Mesenteric fat pad (tissue), 1 donor: ENCODE measurements around the gene PCSK5. TPM values are rescaled to one million over a fixed set of nuclear protein-coding genes. Genes with fewer than 3 reads are reported as not detected.
"Not testable (repeated sequence)": the region's sequence is repeated elsewhere in the genome, so short reads cannot be mapped to it uniquely, and the experiment has no call there.

Source experiments
- DNase-seq: peaks from one replicate; pipeline ENCODE4 v3.0.0-alpha.2; 2020; ENCODE audit warnings: low spot score
- total RNA-seq: library from RNA; stranded (reverse); fragmentation: NEBNext Ultra II Directional; extraction: Animal tissue kit (Norgen Biotek cat#: 25700); gene quantifications from one replicate; pipeline ENCODE4 v1.2.1, GENCODE V29; 2021
- donor health status: DM: yes; HTN: yes; CAD: no.

The PCSK5 gene
- total RNA-seq, 1 donor from 2014 or later = 79.6 TPM

DNA sequence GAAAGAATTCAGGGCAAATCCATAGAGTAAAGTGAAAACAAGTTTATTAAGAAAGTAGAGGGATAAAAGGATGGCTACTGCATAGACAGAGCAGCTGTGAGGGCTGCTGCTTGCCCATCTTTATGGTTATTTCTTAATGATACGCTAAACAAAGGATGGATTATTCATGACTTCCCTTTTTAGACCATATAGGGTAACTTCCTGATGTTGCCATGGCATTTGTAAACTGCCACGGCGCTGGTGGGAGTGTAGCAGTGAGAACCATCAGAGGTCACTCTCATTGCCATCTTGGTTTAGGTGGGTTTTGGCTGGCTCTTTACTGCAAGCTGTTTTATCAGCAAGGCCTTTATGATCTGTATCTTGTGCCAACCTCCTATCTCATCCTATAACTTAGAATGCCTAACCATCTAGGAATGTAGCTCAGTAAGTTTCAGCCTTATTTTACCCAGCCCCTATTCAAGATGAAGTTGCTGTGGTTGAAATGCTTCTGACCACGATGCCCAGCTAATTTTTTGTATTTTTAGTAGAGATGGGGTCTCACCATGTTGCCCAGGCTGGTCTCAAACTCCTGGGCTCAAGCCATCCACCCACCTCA is 461.6 kb downstream of the PCSK5 start:
- no peak for DNase-seq

DNA sequence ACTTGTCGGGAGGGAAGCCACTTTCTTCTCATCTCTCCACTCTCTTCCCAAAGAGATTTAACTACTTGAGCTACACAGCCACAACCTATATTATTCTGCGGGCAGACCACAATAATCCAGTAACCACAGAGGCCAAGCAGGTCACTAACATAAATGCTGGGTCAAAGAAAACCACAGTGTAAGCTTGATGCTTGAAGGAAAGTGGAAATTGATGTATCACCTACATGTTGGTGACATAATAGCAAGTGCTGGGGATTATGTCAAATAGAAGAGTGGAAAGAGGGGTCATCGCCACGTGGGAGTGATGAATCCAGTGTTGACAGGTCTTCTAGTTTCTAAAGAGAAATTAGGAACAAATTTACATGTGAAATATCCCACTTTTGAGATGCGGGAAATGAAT is 462.8 kb downstream of the PCSK5 start:
- DNase-seq = no peak

DNA sequence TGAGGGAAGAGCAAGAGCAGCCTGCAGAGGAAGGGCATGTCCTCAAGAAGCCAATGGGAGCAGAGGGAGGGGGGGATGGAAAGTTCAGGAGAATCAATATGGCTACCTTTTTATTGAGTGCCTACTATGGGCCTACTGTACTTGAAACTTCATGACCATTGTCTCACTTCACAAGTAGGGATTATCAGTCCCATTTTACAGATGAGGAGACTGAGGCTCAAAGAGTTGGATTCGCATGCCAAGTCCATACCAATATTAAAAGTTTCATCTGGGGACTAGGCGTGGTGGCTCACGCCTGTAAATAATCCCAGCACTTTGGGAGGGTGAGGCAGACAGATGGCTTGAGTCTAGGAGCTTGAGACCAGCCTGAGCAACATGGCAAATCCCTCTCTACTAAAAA is 463.7 kb downstream of the PCSK5 start:
- no peak for DNase-seq

DNA sequence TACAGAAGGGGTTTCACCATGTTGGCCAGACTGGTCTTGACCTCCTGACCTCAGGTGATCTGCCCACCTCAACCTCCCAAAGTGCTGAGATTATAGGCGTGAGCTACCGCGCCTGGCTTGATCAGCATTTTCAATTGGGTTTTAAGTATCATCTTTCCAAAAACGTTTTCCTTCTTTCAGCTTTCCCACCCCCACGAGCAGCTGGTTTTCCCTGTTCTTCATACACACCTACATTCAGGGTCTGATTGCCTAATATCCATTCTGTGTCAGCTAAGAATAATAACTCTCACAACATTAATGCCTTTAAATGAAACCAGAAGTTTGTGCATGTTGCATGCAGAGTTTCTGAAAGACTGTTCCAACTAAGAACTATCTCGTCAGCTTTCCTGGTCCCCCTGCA is 465.4 kb downstream of the PCSK5 start:
- no peak for DNase-seq

GRCh38 chr9:76357555-76357954 is 467.1 kb downstream of the PCSK5 start:
- no peak for DNase-seq

DNA sequence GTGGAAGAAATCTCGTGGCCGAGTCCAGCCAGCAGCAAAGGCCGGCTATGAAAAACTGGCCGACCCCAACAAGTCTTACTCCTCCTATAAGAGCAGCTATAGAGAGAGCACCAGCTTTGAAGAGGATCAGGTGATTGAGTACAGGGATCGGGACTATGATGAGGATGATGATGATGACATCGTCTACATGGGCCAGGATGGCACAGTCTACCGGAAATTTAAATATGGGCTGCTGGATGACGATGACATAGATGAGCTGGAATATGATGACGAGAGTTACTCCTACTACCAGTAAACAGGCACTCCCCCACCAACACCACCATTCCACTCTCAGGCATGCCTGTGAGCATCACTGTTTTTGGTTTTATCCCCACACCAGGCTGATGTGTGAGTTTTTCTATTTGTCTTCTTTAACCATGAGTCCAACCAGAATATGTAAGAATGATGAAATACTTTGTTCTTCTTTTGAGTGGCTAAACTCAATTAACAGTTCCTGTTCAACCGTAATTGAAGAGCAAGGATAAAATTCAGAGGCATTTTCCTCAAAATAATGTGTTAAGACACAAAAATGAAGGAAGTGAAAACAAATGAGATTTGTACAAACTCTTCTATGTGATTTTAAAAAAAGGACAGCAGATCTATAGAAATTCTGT is 468.3 kb downstream of the PCSK5 start:
- no peak for DNase-seq

DNA sequence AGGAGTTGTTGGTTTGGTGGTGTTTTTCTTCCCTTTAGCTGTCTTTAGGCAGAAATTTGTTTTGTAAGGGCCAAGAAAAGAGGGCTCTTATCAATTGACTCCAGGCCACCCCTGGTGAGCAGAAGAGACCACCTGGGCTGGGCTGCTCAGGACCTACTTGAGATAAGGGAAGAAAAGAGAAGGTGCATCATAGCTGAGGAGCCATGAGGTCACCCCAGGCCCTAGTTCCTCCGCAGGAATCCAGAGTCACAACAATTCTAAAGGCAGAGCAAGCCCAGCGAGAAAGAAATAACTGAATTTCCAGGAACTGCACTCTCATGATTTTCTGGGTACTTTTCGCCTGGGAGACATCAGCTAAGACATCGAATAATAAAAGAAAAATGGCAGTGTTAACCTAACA is 468.9 kb downstream of the PCSK5 start:
- no peak for DNase-seq

DNA sequence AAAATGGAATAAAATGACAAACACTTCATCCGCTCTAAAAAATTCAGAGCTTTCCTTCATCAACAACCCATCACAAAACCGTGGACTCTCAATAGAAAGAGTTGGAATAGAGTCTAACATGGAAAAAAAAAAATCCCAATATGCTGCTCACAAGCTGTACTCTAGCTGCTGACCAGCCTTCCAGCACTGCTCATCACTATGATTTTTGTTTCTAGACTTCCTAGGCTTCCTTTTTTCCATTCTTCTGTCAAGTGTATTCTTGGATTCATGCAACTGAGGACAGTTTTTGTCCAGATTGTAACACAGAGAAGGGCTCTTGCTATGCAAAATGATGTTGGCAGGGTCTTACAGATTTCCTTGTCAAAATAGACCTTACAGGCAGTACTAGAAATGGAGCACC is 469.3 kb downstream of the PCSK5 start:
- no peak for DNase-seq

- DNase-seq = not testable (repeated sequence)
Measured at GRCh38 chr9:76362332-76363031, 472.0 kb downstream of the PCSK5 start.

GRCh38 chr9:76363032-76363395 is 472.5 kb downstream of the PCSK5 start:
- DNase-seq = no peak

DNA sequence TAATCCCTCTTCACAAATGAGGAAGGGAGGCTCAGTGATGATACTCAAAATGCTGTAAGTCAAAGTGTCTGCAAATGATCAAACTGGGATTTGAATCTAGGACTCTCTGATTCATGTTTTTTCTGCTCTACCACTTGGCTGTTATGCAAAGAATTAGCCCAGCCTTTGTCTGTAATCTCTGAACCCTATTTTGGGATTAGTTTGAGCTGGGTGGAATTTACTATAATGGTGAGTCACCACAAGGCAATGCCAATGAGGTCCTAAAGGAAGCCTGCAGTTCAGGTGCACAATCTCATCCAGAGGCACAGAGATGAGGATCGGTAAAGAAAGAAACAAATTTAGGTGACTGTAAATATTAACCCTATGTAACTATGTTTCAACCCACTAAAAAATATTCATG is 474.6 kb downstream of the PCSK5 start:
- DNase-seq = no peak

GRCh38 chr9:76366275-76366674 is 475.8 kb downstream of the PCSK5 start:
- DNase-seq = no peak

- DNase-seq = no peak
Measured at GRCh38 chr9:76369583-76369982, 479.1 kb downstream of the PCSK5 start.

- DNase-seq = no peak
Measured at GRCh38 chr9:76370396-76371023, 480.0 kb downstream of the PCSK5 start.

GRCh38 chr9:76371901-76372300 is 481.4 kb downstream of the PCSK5 start:
- DNase-seq = no peak

GRCh38 chr9:76372336-76372735 is 481.9 kb downstream of the PCSK5 start:
- no peak for DNase-seq

GRCh38 chr9:76373173-76373783 is 482.8 kb downstream of the PCSK5 start:
- no peak for DNase-seq

GRCh38 chr9:76373784-76374474 is 483.5 kb downstream of the PCSK5 start:
- no peak for DNase-seq

- DNase-seq = no peak
Measured at GRCh38 chr9:76374783-76375559, 484.5 kb downstream of the PCSK5 start.

DNA sequence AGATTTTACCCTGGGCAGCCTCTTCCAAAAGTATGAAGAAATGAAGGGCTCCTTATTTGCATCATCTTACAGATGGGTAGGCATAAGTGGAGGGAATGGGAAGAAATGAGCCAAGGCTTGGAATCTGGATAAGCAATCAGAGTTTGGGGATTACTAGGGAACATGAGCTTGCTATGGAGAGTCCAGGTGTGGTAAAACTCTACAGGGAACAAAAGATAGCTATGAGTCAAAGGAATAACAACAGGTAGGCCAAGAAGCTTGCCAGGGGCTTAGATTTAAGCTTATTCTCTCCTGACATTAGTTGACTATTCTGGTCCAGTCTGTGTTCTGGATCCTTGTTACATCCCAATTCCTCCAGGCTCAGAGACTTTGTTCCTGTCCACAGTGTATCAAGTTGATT is 487.3 kb downstream of the PCSK5 start:
- DNase-seq = no peak
